K562 (cell line): Measurements from ENCODE around the gene SEC63. TPM values are rescaled to one million over a fixed set of nuclear protein-coding genes. Genes with fewer than 3 reads are reported as not detected.

Experiments used
- ATAC-seq: fragments of 200-7000 bp; cut with Tn5 transposase; 3 replicates; pipeline ENCODE4 v1.9.1; 2020; ENCODE audit warnings: moderate library complexity
- BruUV-seq: library from RNA; stranded (reverse); fragments of 400-500 nt; replicated peaks from 2 replicates; lab custom pipeline; 2021; lab: Mats Ljungman, UMichigan
- CTCF ChIA-PET: fragments of 300-600 bp; formaldehyde crosslinking; extraction: SDS; loops from one replicate; lab custom pipeline; 2021; ENCODE audit warnings: low intra/inter-chr PET ratio; lab: Yijun Ruan, JAX
- POLR2A ChIA-PET: fragments of 300-600, 350-650 bp; sonication (Branson Sonifier 250); formaldehyde crosslinking; extraction: SDS; loops from one replicate; lab custom pipeline; 2021; ENCODE audit warnings: antibody characterized with exemption, inconsistent platforms; lab: Yijun Ruan, JAX
- DNase-seq, 4 experiments: peaks; one replicate each; pipeline versions ENCODE4 v3.0.0 to v3.0.0-alpha.2; 2011 to 2018; ENCODE audit warnings: low spot score in 3 of 4, mixed read lengths in 3 of 4; ENCODE audit errors: extremely low read depth in 1 of 4
- FAIRE-seq: peaks from 2 replicates; lab custom pipeline; 2011; peaks lifted over from hg19 to GRCh38; lab: Jason Lieb, UNC
- H2AFZ ChIP-seq: 2 replicates; pipeline ENCODE4 v1.6.0; 2011; ENCODE audit warnings: low read depth, low read length, control low read depth, inconsistent platforms
- H3K27ac ChIP-seq: fragments of 200-600 bp; 3 replicates; pipeline ENCODE4 v1.8.0; 2011; ENCODE audit warnings: low read depth, mild to moderate bottlenecking, control low read depth, inconsistent platforms, low read length, moderate library complexity, mixed read lengths; ENCODE audit errors: extremely low read depth
- H3K27me3 ChIP-seq, 2 experiments: fragments of 300-600 bp in 1 of 2; 2 replicates in 1 of 2; 3 replicates in 1 of 2; pipeline versions ENCODE4 v1.6.0 to v1.8.0; 2011; ENCODE audit warnings: inconsistent platforms in 2 of 2, low read length in 2 of 2, mild to moderate bottlenecking in 1 of 2, mixed read lengths in 1 of 2, moderate library complexity in 1 of 2; ENCODE audit not compliant: control insufficient read depth in 2 of 2, insufficient read depth in 2 of 2
- H3K36me3 ChIP-seq: fragments of 300-600 bp; 3 replicates; pipeline ENCODE4 v1.8.0; 2011; ENCODE audit warnings: mild to moderate bottlenecking, low read length, inconsistent platforms; ENCODE audit not compliant: control insufficient read depth, insufficient read depth
- H3K4me1 ChIP-seq, 2 experiments: fragments of 200-600 bp in 1 of 2; replicated peaks in 1 of 2; 2 replicates in 1 of 2; 3 replicates in 1 of 2; pipeline versions ENCODE4 v1.5.1 to v1.8.0; 2011; ENCODE audit warnings: inconsistent platforms in 2 of 2, low read length in 2 of 2, mild to moderate bottlenecking in 1 of 2, mixed read lengths in 1 of 2, moderate library complexity in 1 of 2; ENCODE audit not compliant: control insufficient read depth in 2 of 2, insufficient read depth in 2 of 2
- H3K4me2 ChIP-seq: 2 replicates; pipeline ENCODE4 v1.6.1; 2011; ENCODE audit warnings: low read length, control low read depth, inconsistent platforms, mixed read lengths; ENCODE audit not compliant: insufficient read depth
- H3K4me3 ChIP-seq: fragments of 200-600 bp; sonication (generic), shearing (Covaris generic); 2 replicates; pipeline ENCODE4 v1.5.1; 2016; ENCODE audit warnings: control low read depth, inconsistent platforms
- H3K79me2 ChIP-seq: fragments of 200-600 bp; 3 replicates; pipeline ENCODE4 v1.8.0; 2011; ENCODE audit warnings: low read length, inconsistent platforms; ENCODE audit not compliant: control insufficient read depth, insufficient read depth
- H3K9ac ChIP-seq, 2 experiments: 2 replicates each; pipeline versions ENCODE4 v1.6.0 to v1.6.1; 2011; ENCODE audit warnings: low read depth in 2 of 2, low read length in 2 of 2, control low read depth in 1 of 2, inconsistent platforms in 1 of 2, mild to moderate bottlenecking in 1 of 2, mixed read lengths in 1 of 2; ENCODE audit not compliant: insufficient read depth in 1 of 2
- H3K9me1 ChIP-seq: one replicate; pipeline ENCODE4 v1.6.0; 2011; ENCODE audit warnings: inconsistent platforms, mild to moderate bottlenecking, low read length, moderate library complexity; ENCODE audit not compliant: control insufficient read depth, insufficient read depth
- H3K9me3 ChIP-seq: replicated peaks from 2 replicates; pipeline ENCODE4 v1.5.1; 2011; ENCODE audit warnings: low read depth, low read length, inconsistent platforms; ENCODE audit not compliant: control insufficient read depth, insufficient read depth
- H4K20me1 ChIP-seq: replicated peaks from 2 replicates; pipeline ENCODE4 v1.6.1; 2011; ENCODE audit warnings: low read length, inconsistent platforms, mixed read lengths; ENCODE audit not compliant: control insufficient read depth, insufficient read depth
- BMI1 ChIP-seq: fragments of 150-350 bp; IDR thresholded peaks from 2 replicates; pipeline ENCODE4 v1.6.1; 2014; ENCODE audit warnings: low read length
- CBX3 ChIP-seq, 2 experiments: IDR thresholded peaks; 1 replicate in 1 of 2; 2 replicates in 1 of 2; pipeline ENCODE4 v1.6.1; 2012; ENCODE audit warnings: inconsistent platforms in 2 of 2, low read length in 2 of 2, borderline replicate concordance in 1 of 2, control low read depth in 1 of 2
- CEBPG ChIP-seq, 3 experiments: fragments of 200-800 bp in 1 of 3; sonication (Bioruptor generic) in 1 of 3; sonication (generic) in 1 of 3; formaldehyde crosslinking in 1 of 3; IDR thresholded peaks in 2 of 3; conservative IDR thresholded peaks in 1 of 3; 2 replicates each; pipeline versions ENCODE4 v1.6.1 to v1.8.0; 2016 to 2022; ENCODE audit warnings: missing compliant biosample characterization in 2 of 3, missing genetic modification characterization in 2 of 3, mild to moderate bottlenecking in 1 of 3, missing genetic modification reagents in 1 of 3
- JUN ChIP-seq, 2 experiments: sonication (generic) in 1 of 2; formaldehyde crosslinking in 1 of 2; IDR thresholded peaks; 2 replicates each; pipeline versions ENCODE4 v1.6.1 to v1.8.0; 2012 to 2022; ENCODE audit warnings: borderline replicate concordance in 2 of 2, mild to moderate bottlenecking in 2 of 2, improper control_type of control experiment in 1 of 2, low read depth in 1 of 2, low read length in 1 of 2, missing genetic modification reagents in 1 of 2
- JUNB ChIP-seq: fragments of 450-650 bp; formaldehyde crosslinking; conservative IDR thresholded peaks from 2 replicates; pipeline ENCODE4 v1.4.0; 2020; ENCODE audit warnings: mild to moderate bottlenecking
- KAT8 ChIP-seq: fragments of 450-650 bp; IDR thresholded peaks from 2 replicates; pipeline ENCODE4 v1.6.1; 2016; ENCODE audit warnings: low read depth, mild to moderate bottlenecking
- SNRNP70 ChIP-seq: fragments of 200-400 bp; formaldehyde crosslinking; optimal IDR thresholded peaks from 2 replicates; pipeline ENCODE3; 2017; ENCODE audit warnings: low read depth, low read length
- ZBTB7A ChIP-seq: IDR thresholded peaks from 2 replicates; pipeline ENCODE4 v1.6.1; 2011; ENCODE audit warnings: low read depth, mild to moderate bottlenecking, low read length, moderate library complexity, borderline replicate concordance; ENCODE audit not compliant: control insufficient read depth
- WGBS: fragments of 100-300 bp; shearing (Covaris generic); methylation state at CpG from one replicate; pipeline ENCODE4 v1.1.6; 2016; ENCODE audit warnings: low coverage, mixed read lengths; ENCODE audit not compliant: insufficient coverage; ENCODE audit errors: missing lambda C conversion rate; 5-methylcytosine and 5-hydroxymethylcytosine counted together
- in situ Hi-C: fragments of 300-500 bp; cut with MboI; formaldehyde crosslinking; loops from 4 replicates; pipeline ENCODE4 v1.15.0; 2018; ENCODE audit warnings: inconsistent platforms, mixed read lengths
- intact Hi-C: fragments of 100-400 bp; cut with micrococcal nuclease; formaldehyde crosslinking; loops from 2 replicates; pipeline ENCODE4 v1.14.2; 2022
- polyA plus RNA-seq, 8 experiments: library from polyadenylated mRNA; depleted of rRNA in 4 of 8; stranded (reverse) in 5 of 8; unstranded in 3 of 8; fragments of >200 nt; fragmentation: Nextera tagmentation in 2 of 8; fragmentation: Illumina TruSeq in 1 of 8; extraction: Ambion mirVana in 2 of 8; extraction: Trizol in 1 of 8; gene quantifications; 2 replicates each; pipeline versions ENCODE4 v1.2.1 to v1.2.3, GENCODE V29; 2011 to 2014; ENCODE audit warnings: inconsistent platforms in 1 of 8, missing spikeins in 1 of 8
- total RNA-seq, 7 experiments: library from RNA; depleted of rRNA in 6 of 7; stranded (reverse); fragments of >200 nt in 6 of 7; fragmentation: Illumina TruSeq in 2 of 7; extraction: Trizol in 2 of 7; gene quantifications; 2 replicates each; pipeline versions ENCODE4 v1.2.1 to v1.2.3, GENCODE V29; 2011 to 2021; ENCODE audit warnings: low replicate concordance in 1 of 7

The SEC63 gene
- total and polyA plus RNA-seq, 9 of the 15 experiments (the other 6 are each of a cell fraction or from before 2014, with no cell fraction given): 13.8 to 74.6 (median 28.4) TPM

DNA sequence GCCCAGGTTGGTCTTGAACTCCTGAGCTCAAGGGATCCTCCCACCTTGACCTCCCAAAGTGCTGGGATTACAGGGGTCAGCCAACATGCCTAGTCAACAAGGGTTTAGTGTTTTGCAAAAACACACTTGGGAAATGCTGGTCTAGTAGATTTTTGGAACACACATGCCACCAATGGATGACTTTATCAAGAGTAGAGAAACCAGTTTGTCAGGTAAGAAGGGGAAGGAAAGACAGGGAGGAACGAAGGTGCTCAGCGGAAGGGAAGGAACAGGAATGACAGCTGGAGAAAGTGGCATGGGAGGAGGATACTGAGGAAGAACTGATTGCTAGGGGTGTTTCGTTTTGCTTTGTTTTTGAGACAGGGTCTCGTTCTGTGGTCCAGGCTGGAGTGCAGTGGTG is 15.6 kb upstream of the SEC63 start:
- Histone ChIP-seq H3K4me1 (no peaks in the 10 kb centered on the region), H3K79me2 (no peaks in the 10 kb centered on the region), H3K9me3 (no peaks in the 10 kb centered on the region), H4K20me1 (no peaks in the 10 kb centered on the region), H3K27ac (no peak overlapping the region), H3K27me3 (no peaks in the 10 kb centered on the region), H3K4me2 (no peak overlapping the region), H2AFZ (no peak overlapping the region), H3K9me1 (no peaks in the 10 kb centered on the region), H3K36me3 (no peaks in the 10 kb centered on the region), H3K9ac (no peak overlapping the region), H3K4me3 (no peak overlapping the region)
- DNase-seq (no peak), FAIRE-seq (no peak), ATAC-seq (no peak)
- BruUV-seq: no TSS peak
- WGBS: 28% methylated on average over 4 of the region's 4 CpGs
- ChIA-PET CTCF (no interaction called here), POLR2A (interaction anchor here (0.6 to 1.0 kb wide), 3 partner anchors 9 to 306 kb away, joined by 4 read pairs; no protein-coding TSS in a partner anchor)
- intact Hi-C loops (no loop called here), in situ Hi-C loops (no loop called here)
- TF ChIP-seq KAT8 (no peak), JUN (IDR thresholded peaks at IDR 0.05; ENCODE audit: borderline replicate concordance, low read depth, low read length) (no peak), JUN (CRISPR knock-in tag; IDR thresholded peaks at IDR 0.05; ENCODE audit: borderline replicate concordance) (no peak), CEBPG (CRISPR knock-in tag; IDR thresholded peaks at IDR 0.05) (no peak), CEBPG (tag; conservative IDR thresholded peaks at IDR 0.05 in 1 of 2, IDR thresholded peaks at IDR 0.05 in 1 of 2) (no peak), JUNB (CRISPR knock-in tag) (no peak), BMI1 (no peak), SNRNP70 (no peak), CBX3 (IDR thresholded peaks at IDR 0.05; ENCODE audit: borderline replicate concordance in 1 of 2, low read length in 2 of 2) (no peak), ZBTB7A (no peak)
